Bone marrow (tissue), 2 donors: ENCODE results near the gene SLC36A3.
"Not testable (repeated sequence)": the region's sequence is repeated elsewhere in the genome, so short reads cannot be mapped to it uniquely, and the experiment has no call there.

Experiments used
- DNase-seq, 2 donors: peaks; one replicate each; lab custom pipeline; 2025; lab: John Stamatoyannopoulos, UW

The SLC36A3 gene

DNA sequence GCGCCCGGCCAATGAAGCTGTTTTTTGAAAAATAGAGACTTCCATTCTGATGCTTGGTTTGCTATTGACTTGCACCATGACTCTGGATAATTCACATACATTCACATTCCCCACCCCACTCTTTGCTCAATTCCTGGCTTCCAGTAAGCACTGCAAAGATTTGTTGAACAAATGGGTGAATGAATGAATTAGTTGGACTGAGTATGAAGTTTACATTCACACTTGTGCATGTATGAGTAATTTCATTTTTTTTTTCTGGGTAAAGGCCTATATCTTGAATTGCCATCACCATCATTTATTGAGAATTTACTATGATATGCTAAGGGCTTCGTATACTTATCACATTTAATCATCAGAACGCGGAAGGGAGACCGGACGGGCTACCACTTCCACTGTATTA is 65.9 kb downstream of the SLC36A3 start:
- no peak for DNase-seq

DNA sequence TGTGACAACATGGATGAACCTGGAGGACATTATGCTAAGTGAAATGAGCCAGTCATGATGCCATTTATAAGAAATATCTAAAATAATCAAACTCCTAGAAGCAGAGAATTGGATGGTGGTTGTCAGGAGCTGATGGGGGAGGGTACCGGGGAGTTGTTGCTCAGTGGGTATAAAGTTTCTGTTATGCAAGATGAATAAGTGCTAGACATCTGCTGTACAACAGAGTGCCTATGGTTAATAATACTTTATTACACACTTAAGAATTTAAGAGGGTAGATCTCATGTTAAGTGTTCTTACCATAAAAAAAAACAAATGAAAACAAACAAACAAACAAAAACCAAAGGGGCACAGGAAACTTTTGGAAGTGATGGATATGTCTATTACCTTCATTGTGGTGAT is 66.7 kb downstream of the SLC36A3 start:
- no peak for DNase-seq

DNA sequence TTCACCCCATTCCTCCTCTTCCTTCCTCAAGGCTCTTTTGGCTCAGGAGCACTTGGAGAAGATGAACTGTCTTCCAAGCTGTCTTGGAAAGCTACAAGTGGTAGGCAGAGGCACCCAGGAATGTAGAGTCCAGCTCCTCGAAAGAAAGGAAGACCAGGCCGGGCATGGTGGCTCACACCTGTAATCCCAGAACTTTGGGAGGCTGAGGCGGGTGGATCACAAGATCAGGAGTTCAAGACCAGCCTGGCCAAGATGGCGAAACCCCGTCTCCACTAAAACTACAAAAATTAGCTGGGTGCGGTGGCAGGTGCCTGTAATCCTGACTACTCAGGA is 68.4 kb downstream of the SLC36A3 start:
- DNase-seq: not testable (repeated sequence)

DNA sequence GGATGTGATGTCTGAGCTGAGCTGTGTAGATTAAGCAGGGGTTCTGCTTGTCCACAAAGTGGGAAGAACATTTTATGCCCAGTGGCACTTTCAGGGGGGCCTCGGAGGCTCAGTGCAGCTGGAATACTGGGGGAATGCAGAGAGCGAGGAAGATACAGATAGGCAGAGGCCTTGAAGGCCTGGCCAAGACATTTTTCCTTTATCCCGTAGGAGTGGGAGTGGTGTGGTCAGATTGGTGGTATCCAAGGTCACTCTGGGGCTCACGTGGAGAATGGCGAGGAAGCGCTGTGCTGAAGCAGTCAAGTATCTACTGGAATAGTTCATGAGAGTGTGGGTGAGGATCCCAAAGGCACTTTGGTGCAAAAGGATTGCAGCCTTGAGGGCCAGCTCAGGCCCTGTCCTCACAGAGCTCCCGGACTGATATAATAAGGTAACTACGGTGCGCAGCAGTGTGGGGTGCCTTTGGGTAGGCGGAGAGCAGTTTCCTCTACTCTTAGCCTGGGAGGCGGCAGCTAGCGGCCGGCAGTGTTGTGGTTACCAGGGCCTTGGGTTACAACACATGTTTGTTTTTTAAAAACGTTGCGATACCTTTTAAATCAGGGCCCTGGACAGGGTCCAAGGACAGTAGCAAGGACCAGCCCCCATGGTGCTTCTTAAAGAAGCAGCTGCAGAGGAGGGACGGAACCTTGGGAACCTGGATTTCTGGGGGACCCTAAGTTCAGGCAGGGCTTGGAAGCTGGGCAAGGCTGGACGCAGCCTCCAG is 68.9 kb downstream of the SLC36A3 start:
- no peak for DNase-seq

DNA sequence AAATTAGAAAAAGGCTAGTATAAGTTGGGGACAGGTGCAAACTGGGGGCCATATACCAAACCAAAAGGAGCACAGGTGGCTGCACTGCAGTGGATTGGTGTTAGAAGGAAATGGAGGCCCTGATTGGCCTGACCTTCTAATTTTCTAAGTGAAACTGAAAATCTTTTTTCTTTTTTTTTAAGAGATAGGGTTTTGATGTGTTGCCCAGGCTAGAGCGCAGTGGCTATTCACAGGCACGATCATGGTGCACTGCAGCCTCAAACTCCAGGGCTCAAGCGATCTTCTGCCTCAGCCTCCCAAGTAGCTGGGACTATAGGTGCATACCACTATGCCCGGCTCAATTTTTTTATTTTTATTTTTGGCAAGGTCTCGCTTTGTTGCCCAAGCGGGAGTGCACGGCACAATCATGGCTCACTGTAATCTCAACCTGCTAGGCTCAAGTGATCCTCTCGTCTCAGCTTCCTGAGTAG is 69.9 kb downstream of the SLC36A3 start:
- no peak for DNase-seq

DNA sequence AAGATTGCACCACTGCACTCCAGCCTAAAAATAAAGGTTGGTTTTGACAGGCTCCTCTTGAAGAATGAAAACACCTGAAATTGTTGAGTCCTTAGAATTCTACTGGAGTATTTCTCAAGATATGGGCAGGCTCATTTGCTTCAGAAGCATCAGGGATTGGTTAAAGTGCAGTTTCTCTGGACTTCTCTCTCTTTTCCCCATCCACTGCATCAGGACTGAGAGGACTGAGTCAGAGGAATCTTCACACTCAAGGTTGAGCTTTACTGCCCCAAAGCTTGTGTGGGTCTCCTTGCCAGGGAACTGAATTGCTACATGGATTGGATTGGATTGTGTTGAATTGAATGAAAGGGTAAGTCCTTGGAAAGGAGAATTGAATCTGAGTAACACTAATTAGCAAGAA is 72.2 kb downstream of the SLC36A3 start:
- no peak for DNase-seq

DNA sequence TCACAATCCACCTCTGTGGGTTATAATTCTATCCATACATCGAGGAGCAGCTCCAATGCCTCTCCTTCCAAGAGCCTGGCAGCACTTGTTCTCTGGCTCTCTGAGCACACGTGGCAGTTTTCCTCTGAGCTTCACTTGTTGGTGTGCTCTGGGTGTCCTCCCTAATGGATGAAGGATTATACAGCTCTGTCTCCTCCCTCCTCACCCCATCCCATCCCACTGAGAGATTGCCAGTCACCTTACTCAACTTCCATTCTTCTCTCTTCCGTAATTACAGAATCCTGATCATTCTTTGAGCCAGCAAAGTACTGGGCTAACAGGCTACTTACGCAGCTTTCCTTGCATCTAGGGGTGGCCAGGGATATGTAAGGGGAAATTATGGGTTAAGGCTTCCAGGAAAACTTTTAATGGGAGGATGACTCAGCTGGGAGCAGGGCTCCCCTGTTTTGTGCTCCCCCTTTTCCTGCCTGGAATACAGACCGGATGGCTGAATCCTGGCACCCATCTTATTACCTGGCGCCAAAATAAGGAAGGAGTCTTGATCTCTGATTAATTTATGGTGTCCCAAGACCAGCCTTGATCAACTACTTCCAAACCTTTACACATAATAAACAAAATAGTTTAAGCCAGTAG is 73.4 kb downstream of the SLC36A3 start:
- DNase-seq: no peak

DNA sequence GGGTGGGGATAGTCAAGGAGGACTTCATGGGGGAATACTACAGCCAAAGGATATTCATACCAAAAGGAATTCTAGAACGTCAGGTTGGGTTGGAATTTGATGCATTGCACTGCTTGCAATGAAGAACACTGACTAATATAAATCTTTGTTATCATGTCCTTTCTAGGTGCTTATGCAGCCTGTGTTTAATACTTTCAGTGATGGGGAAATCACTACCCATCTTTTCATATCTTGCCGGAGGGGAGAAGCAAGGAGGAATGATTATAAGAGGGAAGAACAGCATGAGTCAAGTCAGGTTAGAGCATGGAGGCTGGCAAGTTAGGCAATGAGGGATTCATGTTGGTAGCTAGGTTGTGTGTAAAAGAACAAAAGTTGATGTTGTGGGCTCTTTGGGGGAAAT is 74.6 kb downstream of the SLC36A3 start:
- no peak for DNase-seq

DNA sequence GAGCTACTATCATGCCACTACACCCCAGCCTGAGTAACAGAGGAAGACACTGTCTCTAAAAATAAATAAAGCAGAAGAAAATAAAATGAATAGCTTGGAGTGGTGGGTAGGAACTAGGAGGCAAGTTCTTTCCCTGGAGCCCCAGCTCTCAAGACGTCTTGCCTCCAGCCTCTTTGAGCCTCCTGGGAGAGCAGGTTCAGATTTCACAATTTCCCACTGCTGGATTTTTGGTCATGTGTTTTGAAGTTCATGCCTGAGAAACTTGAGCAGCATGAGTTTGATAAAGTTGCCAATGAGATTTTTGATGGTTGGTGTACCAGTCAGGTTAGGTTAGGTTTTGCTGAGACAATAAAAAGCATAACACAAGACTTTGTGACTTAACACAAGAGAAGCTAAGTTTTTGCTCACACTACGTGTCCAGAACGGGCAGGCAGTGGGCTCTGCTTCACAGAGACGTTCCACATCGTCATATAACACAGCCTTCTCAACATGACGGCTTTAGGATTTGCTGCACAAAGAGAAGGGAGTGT is 75.6 kb downstream of the SLC36A3 start:
- DNase-seq: no peak
